GM23338 (cell line): Measurements from ENCODE around the gene TMEM158. TPM values are rescaled to one million over a fixed set of nuclear protein-coding genes. Genes with fewer than 3 reads are reported as not detected.

Experiments
- ATAC-seq: fragments of 200-7000 bp; cut with Tn5 transposase; 3 replicates; pipeline ENCODE4 v1.9.1; 2020
- DNase-seq: peaks from one replicate; pipeline ENCODE4 v3.0.0-alpha.2; 2015; ENCODE audit warnings: low spot score
- H2AFZ ChIP-seq: fragments of 200-600 bp; sonication (generic); 2 replicates; pipeline ENCODE4 v1.8.0; 2016; ENCODE audit warnings: antibody characterized with exemption, mild to moderate bottlenecking, moderate library complexity
- H3F3A ChIP-seq: fragments of 200-600 bp; sonication (generic); replicated peaks from 2 replicates; pipeline ENCODE4 v1.8.0; 2017; ENCODE audit warnings: antibody characterized with exemption, mixed run types, low read depth
- H3K27ac ChIP-seq: fragments of 200-600 bp; sonication (generic); 2 replicates; pipeline ENCODE4 v1.6.1; 2016; ENCODE audit warnings: low read depth
- H3K27me3 ChIP-seq: fragments of 200-600 bp; sonication (generic); 2 replicates; pipeline ENCODE4 v1.8.0; 2016; ENCODE audit warnings: mild to moderate bottlenecking, mixed run types, moderate library complexity; ENCODE audit not compliant: insufficient read depth
- H3K36me3 ChIP-seq: fragments of 200-600 bp; sonication (generic); 2 replicates; pipeline ENCODE4 v1.8.0; 2016; ENCODE audit warnings: mild to moderate bottlenecking; ENCODE audit not compliant: insufficient read depth
- H3K4me1 ChIP-seq: fragments of 200-600 bp; sonication (generic); 2 replicates; pipeline ENCODE4 v1.8.0; 2016; ENCODE audit warnings: mild to moderate bottlenecking, moderate library complexity; ENCODE audit not compliant: insufficient read depth
- H3K4me2 ChIP-seq: fragments of 200-600 bp; sonication (generic); 2 replicates; pipeline ENCODE4 v1.7.1; 2017; ENCODE audit warnings: mixed run types
- H3K4me3 ChIP-seq: fragments of 200-600 bp; sonication (generic); 2 replicates; pipeline ENCODE4 v1.6.1; 2016; ENCODE audit warnings: mixed run types
- H3K79me2 ChIP-seq: fragments of 200-600 bp; sonication (generic); replicated peaks from 2 replicates; pipeline ENCODE4 v1.8.0; 2017; ENCODE audit warnings: mild to moderate bottlenecking; ENCODE audit not compliant: insufficient read depth
- H3K9me2 ChIP-seq: fragments of 200-600 bp; sonication (generic); 2 replicates; pipeline ENCODE4 v1.8.0; 2017; ENCODE audit not compliant: insufficient read depth
- H4K20me1 ChIP-seq: fragments of 200-600 bp; sonication (generic); replicated peaks from 2 replicates; pipeline ENCODE4 v1.8.0; 2017; ENCODE audit warnings: mild to moderate bottlenecking; ENCODE audit not compliant: insufficient read depth
- H3K27ac Mint-ChIP-seq: 2 replicates; pipeline ENCODE4 v1.8.0; 2020; ENCODE audit warnings: inconsistent platforms, mild to moderate bottlenecking, moderate library complexity, mixed read lengths
- H3K27me3 Mint-ChIP-seq: 3 replicates; pipeline ENCODE4 v1.8.0; 2022; ENCODE audit warnings: low read depth, mild to moderate bottlenecking, moderate library complexity, mixed read lengths, inconsistent platforms; ENCODE audit not compliant: insufficient read depth, poor library complexity
- H3K36me3 Mint-ChIP-seq: 3 replicates; pipeline ENCODE4 v1.8.0; 2021; ENCODE audit warnings: low read depth, mild to moderate bottlenecking, inconsistent platforms, moderate library complexity, mixed read lengths
- H3K4me1 Mint-ChIP-seq: 3 replicates; pipeline ENCODE4 v1.8.0; 2020; ENCODE audit warnings: mild to moderate bottlenecking, inconsistent platforms, mixed read lengths
- H3K4me3 Mint-ChIP-seq: 3 replicates; pipeline ENCODE4 v1.8.0; 2021; ENCODE audit warnings: moderate library complexity, mild to moderate bottlenecking, inconsistent platforms, mixed read lengths
- H3K9me3 Mint-ChIP-seq: 3 replicates; pipeline ENCODE4 v1.8.0; 2020; ENCODE audit warnings: moderate library complexity, mild to moderate bottlenecking, inconsistent platforms, mixed read lengths
- CREB1 ChIP-seq: fragments of 250-450 bp; sonication (Bioruptor Pico); IDR thresholded peaks from 2 replicates; pipeline ENCODE4 v1.5.0; 2020; ENCODE audit warnings: low read depth, mild to moderate bottlenecking, moderate library complexity
- CTCF ChIP-seq, 2 experiments: fragments of 200-600 bp in 1 of 2; sonication (generic) in 1 of 2; conservative IDR thresholded peaks; 2 replicates each; pipeline versions ENCODE4 v1.5.1 to v1.6.1; 2016 to 2017; ENCODE audit warnings: antibody characterized with exemption in 2 of 2, low read depth in 2 of 2, mild to moderate bottlenecking in 2 of 2, moderate library complexity in 1 of 2
- ETS1 ChIP-seq: IDR thresholded peaks from 2 replicates; pipeline ENCODE4 v1.6.1; 2016; ENCODE audit warnings: antibody characterized with exemption
- EZH2 ChIP-seq: fragments of 200-600 bp; sonication (generic); IDR thresholded peaks from one replicate; pipeline ENCODE4 v1.8.0; 2017; ENCODE audit warnings: antibody characterized with exemption, mild to moderate bottlenecking, low read depth; ENCODE audit not compliant: unreplicated experiment
- EZH2phosphoT487 ChIP-seq: fragments of 200-600 bp; sonication (generic); IDR thresholded peaks from one replicate; pipeline ENCODE4 v1.8.1; 2018; ENCODE audit warnings: antibody characterized with exemption; ENCODE audit not compliant: unreplicated experiment
- NANOG ChIP-seq: IDR thresholded peaks from 2 replicates; pipeline ENCODE4 v1.6.1; 2016; ENCODE audit warnings: antibody characterized with exemption, borderline replicate concordance
- POLR2AphosphoS5 ChIP-seq: IDR thresholded peaks from 2 replicates; pipeline ENCODE4 v1.6.1; 2016; ENCODE audit warnings: antibody characterized with exemption, low read depth
- REST ChIP-seq: IDR thresholded peaks from one replicate; pipeline ENCODE4 v1.6.1; 2018; ENCODE audit warnings: antibody characterized with exemption; ENCODE audit not compliant: unreplicated experiment
- ZNF331 ChIP-seq: fragments of 250-450 bp; sonication (Bioruptor Pico); IDR thresholded peaks from 2 replicates; pipeline ENCODE4 v1.5.0; 2020; ENCODE audit warnings: low read depth, mild to moderate bottlenecking, moderate library complexity
- ZNF462 ChIP-seq: fragments of 250-450 bp; sonication (Bioruptor Pico); IDR thresholded peaks from 2 replicates; pipeline ENCODE4 v1.5.0; 2020; ENCODE audit warnings: mild to moderate bottlenecking, moderate library complexity
- polyA plus RNA-seq: library from polyadenylated mRNA; unstranded; fragments of >200 nt; fragmentation: Nextera tagmentation; extraction: Ambion mirVana; gene quantifications from 2 replicates; pipeline ENCODE4 v1.2.1, GENCODE V29; 2016
- total RNA-seq: library from RNA; depleted of rRNA; stranded (reverse); fragments of >200 nt; shearing (Covaris generic); gene quantifications from 2 replicates; pipeline ENCODE4 v1.2.3, GENCODE V29; 2014

Gene TMEM158
- total and polyA plus RNA-seq, 2 experiments from 2014 or later: 9.6 to 16.9 TPM

- TF ChIP-seq CREB1 (CRISPR knock-in tag): no peak
Observed at GRCh38 chr3:45272828-45273470, 46.9 kb upstream of the TMEM158 start (continued).

GRCh38 chr3:45272032-45272810 lies 46.1 kb upstream of the TMEM158 start:
- no peak overlapping the region for H3K4me2 ChIP-seq
- no peaks in the 10 kb centered on the region for H3K27me3 ChIP-seq
- H3K27ac ChIP-seq: no peak overlapping the region
- H2AFZ ChIP-seq: no peak overlapping the region
- H3F3A ChIP-seq: no peaks in the 10 kb centered on the region
- no peaks in the 10 kb centered on the region for H3K79me2 ChIP-seq
- Mint-ChIP-seq H3K4me1 (peaks cover 27% of the 10 kb centered on the region), H3K36me3 (peaks cover 1% of the 10 kb centered on the region; the same call in 2 of the 3 replicates), H3K27ac (no peak overlapping the region), H3K27me3 (peaks cover 1% of the 10 kb centered on the region), H3K4me3 (no peak overlapping the region), H3K9me3 (peaks cover 5% of the 10 kb centered on the region; the same call in 2 of the 3 replicates)
- H3K9me2 ChIP-seq: peaks cover 7% of the 10 kb centered on the region; the same call in 1 of the 2 replicates
- no peaks in the 10 kb centered on the region for H4K20me1 ChIP-seq
- H3K4me3 ChIP-seq: no peak overlapping the region
- DNase-seq (no peak), ATAC-seq (peak; percentile 67)
- H3K36me3 ChIP-seq: no peaks in the 10 kb centered on the region
- H3K4me1 ChIP-seq: peaks cover 12% of the 10 kb centered on the region
- no peak for TF ChIP-seq POLR2AphosphoS5
- no peak for TF ChIP-seq REST
- TF ChIP-seq ZNF331 (CRISPR knock-in tag): no peak
- no peak for TF ChIP-seq ETS1
- TF ChIP-seq NANOG: no peak
- no peak for TF ChIP-seq EZH2phosphoT487
- no peak for TF ChIP-seq EZH2
- no peak for TF ChIP-seq CREB1 (CRISPR knock-in tag)
- no peak for TF ChIP-seq ZNF462
- TF ChIP-seq CTCF (conservative IDR thresholded peaks at IDR 0.05; ENCODE audit: low read depth in 2 of 2): no peak
